GM12878 (cell line): ENCODE data around the gene CUEDC1. TPM values are rescaled to one million over a fixed set of nuclear protein-coding genes. Genes with fewer than 3 reads are reported as not detected.

Experiments used
- ATAC-seq: fragments of 200-7000 bp; cut with Tn5 transposase; 3 replicates; pipeline ENCODE4 v1.9.1; 2020; ENCODE audit warnings: mild to moderate bottlenecking, moderate library complexity
- BruUV-seq: library from RNA; stranded (reverse); fragments of 400-500 nt; replicated peaks from 2 replicates; lab custom pipeline; 2021; lab: Mats Ljungman, UMichigan
- CTCF ChIA-PET: fragments of 300-600 bp; sonication (Branson Sonifier 250); formaldehyde crosslinking; extraction: SDS; loops from one replicate; lab custom pipeline; 2021; ENCODE audit warnings: inconsistent platforms; lab: Yijun Ruan, JAX
- POLR2A ChIA-PET: fragments of 350-600 bp; formaldehyde crosslinking; extraction: SDS; loops from one replicate; lab custom pipeline; 2021; ENCODE audit warnings: inconsistent platforms; lab: Charles Lee
- RAD21 ChIA-PET: fragments of 300-600 bp; sonication (Branson Sonifier 250); formaldehyde crosslinking; loops from one replicate; lab custom pipeline; 2023; ENCODE audit warnings: antibody characterized with exemption; ENCODE audit not compliant: unreplicated experiment; lab: Charles Lee
- SMC1A ChIA-PET: fragments of 300-600 bp; sonication (Branson Sonifier 250); formaldehyde crosslinking; loops from one replicate; lab custom pipeline; 2023; ENCODE audit not compliant: unreplicated experiment, uncharacterized antibody; lab: Charles Lee
- DNase-seq: peaks from one replicate; pipeline ENCODE4 v3.0.0-alpha.2; 2011; ENCODE audit warnings: low read depth, low spot score
- FAIRE-seq: peaks from 3 replicates; lab custom pipeline; 2011; peaks lifted over from hg19 to GRCh38; lab: Jason Lieb, UNC
- H2AFZ ChIP-seq: 2 replicates; pipeline ENCODE4 v1.6.0; 2011; ENCODE audit warnings: low read depth, low read length, control low read depth; ENCODE audit not compliant: control insufficient read depth
- H3K27ac ChIP-seq: 2 replicates; pipeline ENCODE4 v1.5.1; 2011; ENCODE audit warnings: control low read depth; ENCODE audit not compliant: control insufficient read depth, insufficient read depth
- H3K27me3 ChIP-seq, 2 experiments: replicated peaks in 1 of 2; 2 replicates each; pipeline versions ENCODE4 v1.6.0 to v1.6.1; 2011; ENCODE audit warnings: low read length in 1 of 2; ENCODE audit not compliant: control insufficient read depth in 2 of 2, insufficient read depth in 2 of 2
- H3K36me3 ChIP-seq, 2 experiments: 2 replicates each; pipeline ENCODE4 v1.5.1; 2011; ENCODE audit warnings: low read length in 1 of 2; ENCODE audit not compliant: control insufficient read depth in 2 of 2, insufficient read depth in 2 of 2
- H3K4me1 ChIP-seq: 2 replicates; pipeline ENCODE4 v1.6.1; 2011; ENCODE audit warnings: mild to moderate bottlenecking, low read length, moderate library complexity, mixed read lengths; ENCODE audit not compliant: control insufficient read depth, insufficient read depth
- H3K4me2 ChIP-seq: 2 replicates; pipeline ENCODE4 v1.6.0; 2011; ENCODE audit warnings: control low read depth; ENCODE audit not compliant: control insufficient read depth, insufficient read depth
- H3K4me3 ChIP-seq: fragments of 200-600 bp; sonication (generic); 2 replicates; pipeline ENCODE4 v1.5.1; 2016
- H3K79me2 ChIP-seq: 2 replicates; pipeline ENCODE4 v1.6.0; 2011; ENCODE audit warnings: low read length; ENCODE audit not compliant: control insufficient read depth, insufficient read depth
- H3K9ac ChIP-seq: 2 replicates; pipeline ENCODE4 v1.8.0; 2011; ENCODE audit warnings: low read length, control low read depth, mixed read lengths; ENCODE audit not compliant: control insufficient read depth, insufficient read depth
- H3K9me3 ChIP-seq: replicated peaks from 3 replicates; pipeline ENCODE4 v1.5.1; 2011; ENCODE audit warnings: mild to moderate bottlenecking, low read length; ENCODE audit not compliant: control insufficient read depth, insufficient read depth
- H4K20me1 ChIP-seq: 2 replicates; pipeline ENCODE4 v1.6.0; 2011; ENCODE audit not compliant: control insufficient read depth, insufficient read depth
- CEBPZ ChIP-seq: fragments of 150-350 bp; IDR thresholded peaks from 2 replicates; pipeline ENCODE4 v1.6.1; 2016; ENCODE audit warnings: low read depth, low read length
- CUX1 ChIP-seq: IDR thresholded peaks from 2 replicates; pipeline ENCODE4 v1.6.1; 2012; ENCODE audit warnings: improper control_type of control experiment, low read depth, low read length; ENCODE audit not compliant: insufficient replicate concordance
- KLF5 ChIP-seq: fragments of 450-650 bp; IDR thresholded peaks from 2 replicates; pipeline ENCODE4 v1.6.1; 2014; ENCODE audit warnings: mild to moderate bottlenecking; ENCODE audit not compliant: partially characterized antibody
- POLR2A ChIP-seq: IDR thresholded peaks from 2 replicates; pipeline ENCODE4 v1.6.1; 2011; ENCODE audit warnings: low read depth, mild to moderate bottlenecking, low read length
- PRDM15 ChIP-seq: fragments of 450-650 bp; formaldehyde crosslinking; IDR thresholded peaks from 2 replicates; pipeline ENCODE4 v1.4.0; 2020; ENCODE audit warnings: mild to moderate bottlenecking, moderate library complexity
- SREBF1 ChIP-seq: IDR thresholded peaks from 2 replicates; pipeline ENCODE4 v1.6.1; 2012; ENCODE audit warnings: mild to moderate bottlenecking, low read length
- SRF ChIP-seq, 2 experiments: IDR thresholded peaks; 2 replicates each; pipeline ENCODE4 v1.6.1; 2011; ENCODE audit warnings: low read depth in 2 of 2, low read length in 2 of 2, mild to moderate bottlenecking in 1 of 2, moderate library complexity in 1 of 2
- WGBS: methylation state at CpG from one replicate; pipeline ENCODE4 v1.1.6; 2016; ENCODE audit warnings: low lambda C conversion rate; ENCODE audit not compliant: insufficient replicate concordance, insufficient coverage; ENCODE audit errors: missing lambda C conversion rate; 5-methylcytosine and 5-hydroxymethylcytosine counted together
- in situ Hi-C: fragments of 300-500 bp; cut with MboI; formaldehyde crosslinking; loops from 9 replicates; pipeline ENCODE4 v1.14.3; 2018; ENCODE audit warnings: mixed read lengths
- intact Hi-C: fragments of 100-400 bp; cut with micrococcal nuclease; formaldehyde crosslinking; loops from one replicate; pipeline ENCODE4 v1.14.2; 2022; ENCODE audit not compliant: unreplicated experiment
- polyA plus RNA-seq, 11 experiments: library from polyadenylated mRNA; depleted of rRNA in 4 of 11; unstranded in 6 of 11; stranded (reverse) in 5 of 11; fragments of >200 nt; fragmentation: Nextera tagmentation in 4 of 11; fragmentation: Illumina TruSeq in 1 of 11; extraction: Ambion mirVana in 4 of 11; extraction: Trizol in 1 of 11; gene quantifications; 1 replicate in 1 of 11; 2 replicates in 10 of 11; pipeline versions ENCODE4 v1.2.1 to v1.2.3, GENCODE V29; 2011 to 2016; ENCODE audit warnings: inconsistent platforms in 2 of 11, missing spikeins in 2 of 11, low read depth in 1 of 11
- total RNA-seq, 4 experiments: library from RNA; depleted of rRNA in 3 of 4; stranded (reverse); fragments of >200 nt in 3 of 4; fragmentation: Illumina TruSeq in 1 of 4; extraction: Trizol in 1 of 4; gene quantifications; 2 replicates each; pipeline versions ENCODE4 v1.2.1 to v1.2.3, GENCODE V29; 2013 to 2021

The CUEDC1 gene
- total and polyA plus RNA-seq, 10 of the 15 experiments (the other 5 are each of a cell fraction or from before 2014, with no cell fraction given), result 0.24 to 7.4 (median 1.8) TPM

GRCh38 chr17:57852092-57852954 is 102.9 kb downstream of the CUEDC1 start:
- TF ChIP-seq CEBPZ (no peak), SREBF1 (no peak), CUX1 (no peak), PRDM15 (CRISPR knock-in tag) (no peak), KLF5 (no peak), SRF (IDR thresholded peaks at IDR 0.05; ENCODE audit: low read depth in 2 of 2, low read length in 2 of 2) (no peak), POLR2A (no peak)
- BruUV-seq, result no TSS peak
- Histone ChIP-seq H3K9me3 (no peaks in the 10 kb centered on the region), H3K36me3 (no peaks in the 10 kb centered on the region; a peak in 1 of 4 replicates), H3K9ac (no peak overlapping the region), H3K4me1 (peaks cover 8% of the 10 kb centered on the region), H2AFZ (no peak overlapping the region), H3K4me3 (no peak overlapping the region), H3K27me3 (no peaks in the 10 kb centered on the region), H4K20me1 (no peaks in the 10 kb centered on the region), H3K4me2 (no peak overlapping the region), H3K27ac (no peak overlapping the region), H3K79me2 (peaks cover 20% of the 10 kb centered on the region)
- POLR2A ChIA-PET, result interaction anchor here (2.0 kb wide), 1 partner anchor 147 kb away, joined by 7 read pairs; no protein-coding TSS in a partner anchor
- no peak for DNase-seq
- in situ Hi-C loops, result loop anchor here (5.0 kb wide), 2 partner anchors 145 to 265 kb away; no protein-coding TSS in a partner anchor
- WGBS, result 87% methylated on average over 9 of the region's 9 CpGs
- no peak for FAIRE-seq
- RAD21 ChIA-PET, result no interaction called here
- no peak for ATAC-seq
- SMC1A ChIA-PET, result interaction anchor here (1.0 to 14.5 kb wide), 7 partner anchors 8 to 260 kb away, joined by 3 to 341 read pairs (median 5); no protein-coding TSS in a partner anchor
- intact Hi-C loops, result loop anchor here (5.0 to 10.0 kb wide), 2 partner anchors 50 to 232 kb away; partner anchors contain the start of gene DYNLL2
- CTCF ChIA-PET, result interaction anchor here (0.9 to 18.2 kb wide), 2 partner anchors 9 to 146 kb away, joined by 3 to 708 read pairs; partner anchors contain the start of gene SRSF1
